MM.1S (cell line): ENCODE data around the gene MIGA2.

Source experiments
- CTCF ChIP-seq: fragments of 300-600 bp; sonication (generic); IDR thresholded peaks from 2 replicates; pipeline ENCODE4 v1.5.1; 2016; ENCODE audit warnings: antibody characterized with exemption, low read length, mixed read lengths
- EZH2 ChIP-seq: fragments of 300-600 bp; sonication (generic); optimal IDR thresholded peaks from 2 replicates; pipeline ENCODE3; 2017; ENCODE audit warnings: low read depth, mild to moderate bottlenecking, antibody characterized with exemption, low read length, mixed read lengths
- EZH2phosphoT487 ChIP-seq: fragments of 300-600 bp; sonication (generic); IDR thresholded peaks from 2 replicates; pipeline ENCODE4 v1.6.1; 2018; ENCODE audit warnings: antibody characterized with exemption, low read length

DNA sequence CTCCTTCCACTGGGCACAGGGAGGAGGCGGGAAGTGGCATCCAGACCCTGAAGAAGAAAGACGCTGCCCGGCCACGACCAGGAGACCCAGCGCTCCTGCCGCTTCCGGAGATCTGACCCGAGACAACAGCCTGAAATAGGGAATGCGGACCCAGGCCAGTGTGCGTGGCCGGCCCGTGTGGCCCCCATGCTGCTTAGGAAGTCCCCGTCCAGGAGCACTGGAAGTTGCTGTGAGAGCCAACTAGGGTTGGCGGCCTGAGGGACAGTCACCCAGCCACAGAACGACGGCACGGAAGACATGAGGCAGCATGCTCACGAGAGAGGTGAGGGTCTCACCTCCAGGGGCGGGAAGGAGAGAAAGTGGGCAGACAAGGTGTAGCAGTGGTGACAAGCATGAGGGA is 25.3 kb upstream of the MIGA2 start:
- TF ChIP-seq EZH2 (no peak), CTCF (no peak), EZH2phosphoT487 (no peak)
